BLaER1 treated with 17β-estradiol and CSF1 and Interleukin-3, amounts not matched to agents 10 nM and 100 nM (cell line): ENCODE data around the gene ZFP30.

Experiments used
- H3K27ac ChIP-seq, 11 experiments: shearing (Covaris generic); formaldehyde crosslinking; 2 replicates each; pipeline ENCODE4 v1.8.1; 2022
- H3K27me3 ChIP-seq, 11 experiments: shearing (Covaris generic); formaldehyde crosslinking; 2 replicates each; pipeline ENCODE4 v1.8.1; 2022
- H3K36me3 ChIP-seq, 11 experiments: shearing (Covaris generic); formaldehyde crosslinking; 2 replicates each; pipeline ENCODE4 v1.8.1; 2022
- H3K4me1 ChIP-seq, 10 experiments: shearing (Covaris generic); formaldehyde crosslinking; 2 replicates each; pipeline ENCODE4 v1.8.1; 2022
- H3K4me2 ChIP-seq, 11 experiments: shearing (Covaris generic); formaldehyde crosslinking; 2 replicates each; pipeline ENCODE4 v1.8.1; 2022
- H3K4me3 ChIP-seq, 10 experiments: shearing (Covaris generic); formaldehyde crosslinking; 2 replicates each; pipeline ENCODE4 v1.8.1; 2022
- H3K9ac ChIP-seq, 11 experiments: shearing (Covaris generic); formaldehyde crosslinking; 2 replicates each; pipeline ENCODE4 v1.8.1; 2022
- H3K9me3 ChIP-seq, 11 experiments: shearing (Covaris generic); formaldehyde crosslinking; replicated peaks in 1 of 11; 2 replicates each; pipeline ENCODE4 v1.8.1; 2022
- H4K20me1 ChIP-seq, 11 experiments: shearing (Covaris generic); formaldehyde crosslinking; 2 replicates each; pipeline ENCODE4 v1.8.1; 2022
- Cebpa-rat ChIP-seq, 11 experiments: shearing (Covaris generic); IDR thresholded peaks; 2 replicates each; pipeline ENCODE4 v1.8.1; 2022

ZFP30 gene

GRCh38 chr19:37655689-37656371 is 565 bp upstream of the ZFP30 start:
- H3K27me3 ChIP-seq: no peaks in the 10 kb centered on the region
- H3K9ac ChIP-seq: peak overlapping the region; percentile 80 to 92 (median 87)
- peaks cover 15 to 31% (median 24%) of the 10 kb centered on the region in 10 experiments for H3K4me1 ChIP-seq
- H3K36me3 ChIP-seq: peaks cover 8 to 32% (median 22%) of the 10 kb centered on the region in 11 experiments
- peak overlapping the region; percentile 75 to 95 (median 82) for H3K4me3 ChIP-seq
- TF ChIP-seq Cebpa-rat (IDR thresholded peaks at IDR 0.05): no peak
- H3K4me2 ChIP-seq: peak overlapping the region; percentile 84 to 98 (median 91)
- H3K9me3 ChIP-seq: peaks cover 42 to 60% (median 47%) of the 10 kb centered on the region in 11 experiments
- peaks cover 0 to 4% (median 0%) of the 10 kb centered on the region in 11 experiments; a peak in 4 of 22 replicates for H4K20me1 ChIP-seq
- peak overlapping the region; percentile 58 to 92 (median 87) for H3K27ac ChIP-seq

DNA sequence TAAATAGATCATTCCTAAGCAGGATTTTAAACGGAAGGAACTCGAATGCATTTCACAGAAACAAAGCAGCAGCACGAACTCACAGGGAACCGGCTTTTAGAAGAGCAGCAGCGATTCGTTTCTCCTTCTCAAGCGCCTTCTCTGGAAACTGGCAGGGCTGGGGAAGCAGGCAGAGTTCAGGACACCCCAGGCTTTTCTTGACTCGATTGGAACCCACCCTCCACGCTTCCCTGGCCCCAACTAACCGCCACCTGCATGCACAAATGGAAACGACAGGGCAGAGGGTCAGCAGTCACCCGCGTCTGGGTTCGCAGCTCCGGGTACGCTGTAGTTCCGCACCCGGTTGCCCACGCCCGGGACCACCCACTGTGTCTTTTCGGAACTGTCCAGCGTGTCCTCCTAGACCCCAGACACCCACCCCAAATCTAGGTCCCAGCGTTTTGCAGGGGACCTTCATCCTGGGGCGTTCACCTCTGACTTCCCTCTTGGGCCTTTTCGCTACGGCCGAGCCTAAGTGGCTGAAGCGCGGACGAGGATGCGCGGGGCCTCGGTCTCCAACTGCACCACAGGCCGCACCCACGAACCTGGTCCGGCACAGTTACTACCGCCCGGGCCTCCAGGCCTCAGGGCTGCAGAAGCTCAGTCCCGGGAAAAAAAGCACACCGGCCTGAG is 500 bp downstream of the ZFP30 start:
- no peak for TF ChIP-seq Cebpa-rat (IDR thresholded peaks at IDR 0.05)
- H3K4me1 ChIP-seq: peaks cover 15 to 31% (median 24%) of the 10 kb centered on the region in 10 experiments
- peaks cover 42 to 60% (median 47%) of the 10 kb centered on the region in 11 experiments for H3K9me3 ChIP-seq
- H3K4me2 ChIP-seq: peak overlapping the region; percentile 84 to 98 (median 91)
- peak overlapping the region; percentile 58 to 92 (median 87) for H3K27ac ChIP-seq
- peaks cover 0 to 4% (median 0%) of the 10 kb centered on the region in 11 experiments; a peak in 4 of 22 replicates for H4K20me1 ChIP-seq
- no peaks in the 10 kb centered on the region for H3K27me3 ChIP-seq
- peaks cover 19 to 35% (median 30%) of the 10 kb centered on the region in 11 experiments for H3K36me3 ChIP-seq
- peak overlapping the region; percentile 80 to 92 (median 87) for H3K9ac ChIP-seq
- peak overlapping the region; percentile 75 to 95 (median 82) for H3K4me3 ChIP-seq

- no peak for TF ChIP-seq Cebpa-rat (IDR thresholded peaks at IDR 0.05)
- H3K9ac ChIP-seq: peak overlapping the region; percentile 80 to 92 (median 87)
- peaks cover 0 to 4% (median 0%) of the 10 kb centered on the region in 11 experiments; a peak in 4 of 22 replicates for H4K20me1 ChIP-seq
- H3K4me3 ChIP-seq: peak overlapping the region; percentile 75 to 95 (median 82)
- H3K36me3 ChIP-seq: peaks cover 25 to 39% (median 37%) of the 10 kb centered on the region in 11 experiments
- peaks cover 15 to 31% (median 24%) of the 10 kb centered on the region in 10 experiments for H3K4me1 ChIP-seq
- H3K27ac ChIP-seq: peak overlapping the region; percentile 58 to 92 (median 87)
- H3K4me2 ChIP-seq: peak overlapping the region; percentile 84 to 98 (median 91)
- peaks cover 42 to 60% (median 48%) of the 10 kb centered on the region in 11 experiments for H3K9me3 ChIP-seq
- H3K27me3 ChIP-seq: no peaks in the 10 kb centered on the region
Observed at GRCh38 chr19:37654118-37654517, 1.1 kb downstream of the ZFP30 start.

- Histone ChIP-seq H3K27ac (no peak overlapping the region), H3K9me3 (peaks cover 94 to 99% (median 98%) of the 10 kb centered on the region in 11 experiments), H3K36me3 (peaks cover 73 to 89% (median 79%) of the 10 kb centered on the region in 11 experiments), H3K27me3 (no peaks in the 10 kb centered on the region), H4K20me1 (no peaks in the 10 kb centered on the region), H3K4me2 (no peak overlapping the region), H3K4me1 (no peaks in the 10 kb centered on the region), H3K9ac (no peak overlapping the region), H3K4me3 (peak overlapping the region in 9 of 10 experiments; percentile 1 to 42 (median 20); a peak in 11 of 20 replicates)
- TF ChIP-seq Cebpa-rat (IDR thresholded peaks at IDR 0.05): no peak
Observed at GRCh38 chr19:37635076-37636056, 19.9 kb downstream of the ZFP30 start.

GRCh38 chr19:37594982-37595382 is 60.3 kb downstream of the ZFP30 start:
- Histone ChIP-seq H3K9me3 (peaks cover 0 to 31% (median 21%) of the 10 kb centered on the region in 11 experiments; a peak in 19 of 22 replicates), H3K4me3 (peak overlapping the region; percentile 66 to 87 (median 80)), H3K9ac (peak overlapping the region; percentile 65 to 84 (median 77)), H3K4me2 (peak overlapping the region; percentile 76 to 94 (median 88)), H3K36me3 (peaks cover 11 to 27% (median 17%) of the 10 kb centered on the region in 11 experiments; a peak in 21 of 22 replicates), H4K20me1 (no peaks in the 10 kb centered on the region), H3K27me3 (no peaks in the 10 kb centered on the region), H3K4me1 (peaks cover 10 to 17% (median 15%) of the 10 kb centered on the region in 10 experiments; a peak in 19 of 20 replicates), H3K27ac (peak overlapping the region in 7 of 11 experiments; percentile 52 to 73 (median 61); a peak in 10 of 22 replicates)
- TF ChIP-seq Cebpa-rat (IDR thresholded peaks at IDR 0.05): no peak

GRCh38 chr19:37594304-37594981 is 60.8 kb downstream of the ZFP30 start, which contains the start of the genes ZNF540 and ZNF571:
Gene ZNF540 (plus strand): TSS chr19:37594876. CDS start chr19:37598448, 3,572 bp downstream.
Gene ZNF571 (minus strand): TSS chr19:37594792. CDS start chr19:37586676, 8,116 bp downstream.
- TF ChIP-seq Cebpa-rat (IDR thresholded peaks at IDR 0.05): 0 out of 22 replicates have a peak, but pooled peaks of 1 of the 11 experiments have one; percentile 12
- Histone ChIP-seq H4K20me1 (no peaks in the 10 kb centered on the region), H3K36me3 (peaks cover 11 to 29% (median 16%) of the 10 kb centered on the region in 11 experiments; a peak in 19 of 22 replicates), H3K27ac (peak within 1 kb of the TSS; percentile 51 to 73 (median 61); a peak in 20 of 22 replicates), H3K27me3 (no peaks in the 10 kb centered on the region), H3K4me2 (peak within 1 kb of the TSS; percentile 76 to 94 (median 88)), H3K4me3 (peak within 1 kb of the TSS; percentile 66 to 87 (median 80)), H3K4me1 (peaks cover 10 to 17% (median 15%) of the 10 kb centered on the region in 10 experiments; a peak in 19 of 20 replicates), H3K9ac (peak within 1 kb of the TSS; percentile 65 to 84 (median 77)), H3K9me3 (peaks cover 0 to 31% (median 21%) of the 10 kb centered on the region in 11 experiments; a peak in 19 of 22 replicates)

DNA sequence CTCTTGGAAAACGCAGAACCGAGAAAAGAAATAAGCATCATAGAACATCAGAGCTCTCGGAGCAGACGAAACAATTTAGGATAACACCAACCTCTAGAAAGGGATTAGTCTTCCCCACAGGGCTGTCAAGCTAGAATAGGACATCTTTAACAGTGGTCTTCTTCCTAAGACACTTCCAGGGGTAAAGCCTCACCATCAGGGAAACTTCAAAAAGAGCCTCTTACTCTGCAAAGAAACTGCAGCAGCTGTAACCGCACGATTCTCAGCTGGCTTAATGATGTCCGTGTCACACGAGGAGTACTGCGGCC is 61.3 kb downstream of the ZFP30 start:
- Histone ChIP-seq H4K20me1 (no peaks in the 10 kb centered on the region), H3K27ac (peak overlapping the region; percentile 51 to 73 (median 61); a peak in 20 of 22 replicates), H3K4me3 (peak overlapping the region; percentile 66 to 87 (median 80)), H3K27me3 (no peaks in the 10 kb centered on the region), H3K4me1 (peaks cover 10 to 17% (median 15%) of the 10 kb centered on the region in 10 experiments; a peak in 19 of 20 replicates), H3K36me3 (peaks cover 11 to 31% (median 17%) of the 10 kb centered on the region in 11 experiments; a peak in 19 of 22 replicates), H3K4me2 (peak overlapping the region; percentile 76 to 94 (median 88)), H3K9me3 (peaks cover 0 to 32% (median 20%) of the 10 kb centered on the region in 11 experiments; a peak in 19 of 22 replicates), H3K9ac (peak overlapping the region; percentile 65 to 84 (median 77))
- TF ChIP-seq Cebpa-rat (IDR thresholded peaks at IDR 0.05): no peak
